ENCODE data around the gene NPSR1.
"Not testable (repeated sequence)": the region's sequence is repeated elsewhere in the genome, so short reads cannot be mapped to it uniquely, and the experiment has no call there.

DNA sequence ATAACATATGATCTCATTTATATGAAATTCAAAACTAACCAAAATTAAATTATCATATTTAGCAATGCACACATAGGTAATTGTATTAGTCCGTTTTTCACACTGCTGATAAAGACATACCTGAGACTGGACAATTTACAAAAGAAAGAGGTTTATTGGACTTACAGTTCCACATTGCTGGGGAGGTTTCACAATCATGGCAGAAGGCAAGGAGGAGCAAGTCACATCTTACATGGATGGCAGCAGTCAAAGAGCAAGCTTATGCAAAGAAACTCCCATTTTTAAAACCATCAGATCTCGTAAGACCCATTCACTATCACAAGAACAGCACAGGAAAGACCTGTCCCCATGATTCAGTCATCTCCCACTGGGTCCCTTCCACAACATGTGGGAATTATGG is 200.4 kb downstream of the NPSR1 start:
- not testable (repeated sequence) for TF ChIP-seq POLR2A (IDR thresholded peaks at IDR 0.05; ENCODE audit: low read depth, low read length); POLR2AphosphoS5 (IDR thresholded peaks at IDR 0.05; ENCODE audit: low read depth, low read length); TAF1 (IDR thresholded peaks at IDR 0.05; ENCODE audit: borderline replicate concordance, low read depth, low read length)
